ENCODE results near the gene SKA1. TPM values are rescaled to one million over a fixed set of nuclear protein-coding genes. Genes with fewer than 3 reads are reported as not detected.

The SKA1 gene
- total and polyA plus RNA-seq, 2 of the 13 experiments (the other 11 are each of a cell fraction or from before 2014, with no cell fraction given): 5.3 to 21.3 TPM

- H3K36me3 ChIP-seq (replicated peaks in 1 of 2; ENCODE audit: control insufficient read depth in 1 of 2, insufficient read depth in 2 of 2, low read length in 2 of 2): no peaks in the 10 kb centered on the region
- in situ Hi-C loops (cut with HindIII; ENCODE audit: extremely low pct_ligation_motif_present, low pct_unique_long_range_greater_than_20kb): loop anchor here (5.0 to 10.0 kb wide), 2 partner anchors 145 to 212 kb away; partner anchors contain the start of genes CXXC1 and MBD1
- peak; percentile 18 for DNase-seq (ENCODE audit: low spot score)
- peak; percentile 30 for FAIRE-seq
- peaks cover 20% of the 10 kb centered on the region; the same call in 1 of the 2 replicates for H3K4me1 ChIP-seq (ENCODE audit: insufficient read depth, low read length)
- H3K4me2 ChIP-seq (ENCODE audit: low read depth, low read length): no peak overlapping the region
- no peaks in the 10 kb centered on the region for H3K27me3 ChIP-seq (ENCODE audit: control insufficient read depth in 1 of 2, insufficient read depth in 2 of 2, low read length in 2 of 2)
- WGBS (ENCODE audit: low lambda C conversion rate): 17% methylated on average over 5 of the region's 5 CpGs
- no TSS peak for BruUV-seq (replicated peaks)
- no peak for ATAC-seq
- no peaks in the 10 kb centered on the region for H3K79me2 ChIP-seq (ENCODE audit: insufficient read depth, low read length)
- no peaks in the 10 kb centered on the region for H4K20me1 ChIP-seq (ENCODE audit: insufficient read depth, low read length)
- no peak overlapping the region for H3K9ac ChIP-seq (ENCODE audit: insufficient read depth, low read depth, low read length)
- H3K4me3 ChIP-seq (replicated peaks in 1 of 3; ENCODE audit: insufficient read depth in 1 of 3, low read depth in 2 of 3, low read length in 3 of 3): no peak overlapping the region
- peaks cover 10% of the 10 kb centered on the region for H3K9me3 ChIP-seq (ENCODE audit: low read length)
- H2AFZ ChIP-seq (ENCODE audit: low read length): no peak overlapping the region
- ChIA-PET CTCF (ENCODE audit: low intra/inter-chr PET ratio, low total read pairs) (interaction anchor here (0.8 to 1.9 kb wide), 3 partner anchors 72 to 226 kb away, joined by 3 to 18 read pairs (median 11); no protein-coding TSS in a partner anchor), POLR2A (no interaction called here)
- intact Hi-C loops (cut with micrococcal nuclease; ENCODE audit: unreplicated experiment): loop anchor here (1.0 to 5.0 kb wide), 3 partner anchors 72 to 211 kb away; partner anchors contain the start of gene CXXC1
- H3K27ac ChIP-seq (ENCODE audit: extremely low read length, insufficient read depth, low read length): no peak overlapping the region
- TF ChIP-seq CTCF (CRISPR knock-in tag; IDR thresholded peaks at IDR 0.05) (peak; percentile 46), STAG1 (CRISPR knock-in tag; IDR thresholded peaks at IDR 0.05) (peak; percentile 44; the same call in 1 of the 2 replicates), FOXK1 (CRISPR knock-in tag; IDR thresholded peaks at IDR 0.05; ENCODE audit: borderline replicate concordance, low read depth) (no peak)
Observed at GRCh38 chr18:50429207-50429948, 54.5 kb downstream of the SKA1 start.

- Histone ChIP-seq H3K36me3 (replicated peaks in 1 of 2; ENCODE audit: control insufficient read depth in 1 of 2, insufficient read depth in 2 of 2, low read length in 2 of 2) (no peaks in the 10 kb centered on the region), H3K9me3 (ENCODE audit: low read length) (no peaks in the 10 kb centered on the region), H3K4me3 (replicated peaks in 1 of 3; ENCODE audit: insufficient read depth in 1 of 3, low read depth in 2 of 3, low read length in 3 of 3) (no peak overlapping the region), H3K4me2 (ENCODE audit: low read depth, low read length) (no peak overlapping the region), H3K27ac (ENCODE audit: extremely low read length, insufficient read depth, low read length) (no peak overlapping the region), H3K4me1 (ENCODE audit: insufficient read depth, low read length) (peaks cover 9% of the 10 kb centered on the region; the same call in 1 of the 2 replicates), H3K79me2 (ENCODE audit: insufficient read depth, low read length) (no peaks in the 10 kb centered on the region), H3K9ac (ENCODE audit: insufficient read depth, low read depth, low read length) (no peak overlapping the region), H3K27me3 (ENCODE audit: control insufficient read depth in 1 of 2, insufficient read depth in 2 of 2, low read length in 2 of 2) (no peaks in the 10 kb centered on the region), H2AFZ (ENCODE audit: low read length) (no peak overlapping the region), H4K20me1 (ENCODE audit: insufficient read depth, low read length) (no peaks in the 10 kb centered on the region)
- intact Hi-C loops (cut with micrococcal nuclease; ENCODE audit: unreplicated experiment): no loop called here
- FAIRE-seq (no peak), ATAC-seq (no peak), DNase-seq (ENCODE audit: low spot score) (no peak)
- no TSS peak for BruUV-seq (replicated peaks)
- WGBS (ENCODE audit: low lambda C conversion rate): 62% methylated on average over 3 of the region's 3 CpGs
- ChIA-PET CTCF (ENCODE audit: low intra/inter-chr PET ratio, low total read pairs) (interaction anchor here (1.1 kb wide), 1 partner anchor 214 kb away, joined by 3 read pairs; no protein-coding TSS in a partner anchor), POLR2A (no interaction called here)
- TF ChIP-seq BCLAF1 (IDR thresholded peaks at IDR 0.05): no peak
- no peak for TF ChIP-seq ZC3H4 (CRISPR knock-in tag; IDR thresholded peaks at IDR 0.05; ENCODE audit: borderline replicate concordance)
- TF ChIP-seq CEBPG (CRISPR knock-in tag; IDR thresholded peaks at IDR 0.05): no peak
- TF ChIP-seq ZNF772 (CRISPR knock-in tag; IDR thresholded peaks at IDR 0.05): no peak
- TF ChIP-seq JARID2 (CRISPR knock-in tag; IDR thresholded peaks at IDR 0.05; ENCODE audit: insufficient replicate concordance): no peak
- TF ChIP-seq ZFAT (CRISPR knock-in tag; conservative IDR thresholded peaks at IDR 0.05): no peak
- no peak for TF ChIP-seq NFATC3 (CRISPR knock-in tag; IDR thresholded peaks at IDR 0.05)
- in situ Hi-C loops (cut with HindIII; ENCODE audit: extremely low pct_ligation_motif_present, low pct_unique_long_range_greater_than_20kb): no loop called here
Observed at GRCh38 chr18:50432915-50433314, 58.1 kb downstream of the SKA1 start.
